Islet precursor cell (in vitro differentiated cells): Measurements from ENCODE around the gene CXCL5.
A peak's percentile ranks its signal among the peaks of the same experiment; 100 is the strongest.
"Not testable (repeated sequence)": the region's sequence is repeated elsewhere in the genome, so short reads cannot be mapped to it uniquely, and the experiment has no call there.

ENCODE experiments used
- DNase-seq: peaks from one replicate; pipeline ENCODE4 v3.0.0-alpha.2; 2018

The CXCL5 gene

DNA sequence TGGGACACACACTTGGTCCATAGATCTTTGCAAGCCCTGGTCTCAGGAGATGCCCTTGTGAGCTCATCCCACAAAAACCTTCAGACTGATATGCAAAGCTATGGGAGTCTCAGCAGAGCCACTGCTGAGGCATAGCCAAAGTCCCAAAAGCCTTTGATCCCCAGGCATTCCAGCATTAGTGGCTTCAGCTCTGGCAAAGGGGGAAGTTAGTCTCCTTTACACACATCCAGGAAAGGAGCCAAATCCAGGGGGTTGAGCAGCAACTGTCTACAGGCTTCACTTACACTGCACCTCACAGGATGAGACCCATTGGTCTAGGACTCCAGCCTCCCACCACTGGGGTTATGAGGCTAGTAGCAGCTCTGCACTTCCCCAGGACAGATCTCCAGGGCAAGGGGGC, 30.6 kb downstream of the CXCL5 start:
- DNase-seq: no peak

GRCh38 chr4:73964862-73965611, 33.4 kb downstream of the CXCL5 start:
- peak; percentile 86 for DNase-seq

- DNase-seq: no peak
These were observed 35.8 kb downstream of the CXCL5 start for GRCh38 chr4:73962724-73963123.

DNA sequence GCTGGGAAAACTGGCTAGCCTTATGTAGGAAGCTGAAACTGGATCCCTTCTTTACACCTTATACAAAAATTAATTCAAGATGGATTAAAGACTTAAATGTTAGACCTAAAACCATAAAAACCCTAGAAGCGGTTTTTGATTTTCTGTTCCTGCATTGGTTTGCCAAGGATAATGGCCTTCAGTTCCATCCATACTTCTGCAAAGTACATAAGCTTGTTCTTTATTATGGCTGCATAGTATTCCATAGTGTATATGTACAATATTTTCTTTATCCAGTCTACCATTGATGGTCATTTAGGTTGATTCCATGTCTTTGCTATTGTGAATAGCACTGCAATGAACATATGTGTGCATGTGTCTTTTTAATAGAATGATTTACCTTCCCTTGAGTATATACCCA, 39.4 kb downstream of the CXCL5 start:
- not testable (repeated sequence) for DNase-seq

- no peak for DNase-seq
These were observed 46.1 kb downstream of the CXCL5 start for GRCh38 chr4:73952352-73952751.

GRCh38 chr4:73950376-73950920, 48.0 kb downstream of the CXCL5 start:
- DNase-seq: peak; percentile 79

DNA sequence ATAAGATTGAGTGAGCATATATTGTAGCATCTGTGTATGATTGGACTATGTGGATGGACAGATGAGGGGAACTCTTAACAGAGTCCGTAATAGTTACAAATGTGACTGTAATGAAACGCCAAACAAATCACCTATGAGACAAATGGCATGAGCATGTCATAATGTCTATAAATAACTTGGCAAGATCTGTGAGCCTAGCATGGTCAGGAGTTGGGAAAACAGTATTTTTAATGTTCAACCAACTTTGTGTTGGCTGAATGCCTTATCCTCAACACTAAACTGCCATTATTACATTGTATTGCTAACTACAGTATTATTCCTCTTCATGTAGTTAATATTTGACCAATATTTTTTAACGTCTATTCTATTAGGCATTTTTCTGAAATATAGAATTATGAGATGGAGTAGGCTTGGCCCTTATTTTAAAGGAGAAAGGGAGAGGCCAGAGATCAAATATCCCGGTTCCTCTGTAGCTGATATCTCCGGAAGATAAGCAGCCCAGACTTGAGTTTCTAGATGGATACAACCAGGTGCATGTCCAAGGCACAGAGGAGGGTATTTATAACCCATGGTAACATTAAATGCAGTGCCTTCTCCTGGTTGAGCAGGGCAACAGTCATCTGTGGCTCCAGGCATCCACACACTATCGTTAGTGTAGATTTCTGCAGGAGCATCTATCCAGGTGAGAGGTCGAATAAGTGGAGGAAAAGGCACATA, 49.3 kb downstream of the CXCL5 start:
- no peak for DNase-seq

DNA sequence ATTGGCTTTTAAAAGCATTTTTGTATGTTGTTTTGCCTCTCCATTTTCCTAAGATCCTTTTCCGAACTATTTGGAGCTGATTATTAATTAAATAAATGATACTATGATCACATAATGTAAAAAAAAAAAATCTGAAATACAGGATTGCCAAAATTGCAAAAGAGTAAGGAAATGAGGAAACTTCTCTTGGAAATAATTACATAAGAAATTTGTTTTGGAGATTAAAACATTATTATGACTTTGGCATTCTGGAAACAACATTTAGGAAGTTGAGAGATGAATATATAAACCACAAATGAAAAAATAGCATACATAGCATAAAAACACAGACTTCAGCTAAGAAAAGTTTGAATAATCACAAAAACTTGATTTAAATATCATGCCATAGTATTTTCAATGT, 50.2 kb downstream of the CXCL5 start:
- DNase-seq: no peak

DNA sequence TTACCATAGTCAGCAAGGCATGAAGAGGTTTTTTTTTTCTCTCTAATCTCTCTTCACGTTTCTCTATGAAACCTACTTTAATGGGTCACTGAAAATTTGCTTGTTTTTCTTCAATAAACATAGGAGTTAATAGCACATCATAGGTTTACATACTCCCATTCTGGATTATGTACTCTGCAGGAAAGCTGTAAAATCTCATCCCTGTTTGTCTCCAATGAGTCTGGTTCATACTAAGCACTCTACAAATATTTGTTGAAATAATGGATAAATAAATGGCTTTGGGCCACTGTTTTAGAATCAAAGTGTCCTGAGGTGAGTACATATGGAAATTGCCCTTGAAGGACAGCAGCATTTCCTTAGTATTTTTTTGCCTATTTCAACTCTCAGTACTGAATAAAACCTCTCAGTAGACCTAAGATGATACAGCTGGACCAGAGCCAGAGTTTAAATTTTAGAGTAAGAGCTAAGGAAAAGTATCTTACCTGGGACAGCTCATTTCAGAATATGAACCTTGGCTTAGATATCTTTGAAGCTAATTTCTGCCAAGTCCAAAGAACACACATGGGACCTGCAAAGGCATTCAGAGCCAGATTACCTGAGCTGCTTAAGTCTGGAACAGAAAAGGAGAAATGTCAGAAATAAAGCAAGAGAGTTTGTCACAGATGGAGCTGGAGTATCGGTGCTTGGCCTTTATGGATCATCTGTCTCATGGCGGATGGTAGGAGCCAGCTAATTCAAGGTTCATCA, 51.1 kb downstream of the CXCL5 start:
- DNase-seq: no peak

GRCh38 chr4:73945674-73946449, 52.6 kb downstream of the CXCL5 start:
- no peak for DNase-seq
